ENCODE data around the gene KDM5A.
A peak's percentile ranks its signal among the peaks of the same experiment; 100 is the strongest.
"Not testable (repeated sequence)": the region's sequence is repeated elsewhere in the genome, so short reads cannot be mapped to it uniquely, and the experiment has no call there.

The KDM5A gene

DNA sequence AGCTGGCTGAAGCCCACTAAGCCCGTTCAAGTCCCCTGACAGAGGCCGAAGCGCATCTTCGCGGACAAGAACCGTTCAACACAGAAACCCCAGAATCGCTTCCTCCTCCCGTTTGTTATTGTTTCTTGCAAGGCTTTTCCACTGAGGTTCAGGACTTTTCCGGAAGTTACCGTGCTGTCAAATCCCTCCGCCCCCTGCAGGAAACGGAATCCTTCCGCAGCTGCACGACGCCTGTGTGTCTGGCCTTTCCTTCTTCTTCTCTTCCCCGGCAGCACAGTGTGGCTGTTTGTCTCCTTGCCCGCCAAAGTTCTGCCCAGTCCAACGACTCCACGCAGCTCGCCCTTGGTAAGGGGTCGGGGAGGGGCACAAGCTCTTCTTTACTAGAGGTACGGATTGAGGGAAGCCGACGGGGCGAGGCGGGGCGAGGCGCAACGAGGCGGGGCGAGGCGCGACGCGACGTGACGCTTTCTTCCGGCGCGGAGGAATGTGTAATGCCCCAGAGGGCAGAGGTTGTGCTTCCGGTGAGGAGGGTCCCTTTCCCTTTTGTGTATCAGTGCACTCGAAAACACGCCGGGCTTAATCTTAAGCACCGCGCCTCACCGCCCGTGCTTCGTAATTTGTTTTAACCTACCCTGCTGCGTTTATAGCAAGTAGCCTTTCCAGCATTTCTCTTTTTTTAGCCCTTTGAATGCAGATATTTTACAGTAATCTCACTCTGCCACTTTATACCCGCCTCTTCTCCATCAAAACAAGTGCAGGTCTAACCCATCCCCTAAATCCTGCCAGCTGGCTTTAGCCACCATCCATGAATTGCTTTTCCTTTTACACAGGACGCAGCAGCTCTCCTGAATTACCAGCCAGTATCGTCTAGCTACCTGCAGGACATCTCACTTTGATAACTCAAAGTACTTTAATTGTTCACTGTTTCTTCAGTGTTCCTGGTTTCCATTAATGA lies at the start of gene KDM5A:
Gene KDM5A (minus strand): TSS at position 179 of the 955 bp plus-strand sequence. CDS start 229 bp downstream, outside the sequence.
- peak; percentile 90 for DNase-seq (ENCODE audit: low spot score)

DNA sequence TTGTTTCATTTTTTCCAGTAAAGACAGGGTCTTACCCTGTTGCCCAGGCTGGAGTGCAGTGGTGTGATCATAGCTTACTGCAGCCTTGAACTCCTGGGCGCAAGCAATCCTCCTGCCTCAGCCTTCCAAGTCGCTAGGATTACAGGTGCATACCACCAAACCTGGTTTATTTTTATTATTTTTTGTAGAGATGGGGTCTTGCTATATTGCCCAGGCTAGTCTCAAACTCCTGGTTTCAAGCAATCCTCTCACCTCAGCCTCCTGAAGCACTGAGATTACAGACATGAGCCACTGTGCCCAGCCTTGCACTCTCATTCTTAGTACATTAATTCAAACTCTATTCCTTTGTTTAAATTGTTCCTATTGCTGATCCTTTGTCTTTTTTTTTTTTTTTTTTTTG lies 46.6 kb upstream of the KDM5A start:
- not testable (repeated sequence) for DNase-seq (ENCODE audit: low spot score)

DNA sequence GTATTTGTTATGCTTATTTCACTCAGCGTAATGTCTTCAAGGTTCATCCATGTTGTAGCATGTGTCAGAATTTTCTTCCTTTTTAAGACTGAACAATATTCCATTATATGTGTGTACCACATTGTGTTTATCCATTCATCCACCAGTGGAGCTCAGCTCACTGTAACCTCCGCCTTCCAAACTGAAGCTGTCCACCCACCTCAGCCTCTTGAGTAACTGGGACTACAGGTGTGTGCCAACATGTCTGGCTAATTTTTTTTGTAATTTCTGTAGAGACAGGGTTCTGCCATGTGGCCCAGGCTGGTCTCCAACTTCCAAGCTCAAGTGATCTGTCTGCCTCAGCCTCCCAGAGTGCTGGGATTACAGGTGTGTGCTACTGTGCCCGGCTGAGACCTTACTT lies 33.4 kb upstream of the KDM5A start:
- no peak for DNase-seq (ENCODE audit: low spot score)

DNA sequence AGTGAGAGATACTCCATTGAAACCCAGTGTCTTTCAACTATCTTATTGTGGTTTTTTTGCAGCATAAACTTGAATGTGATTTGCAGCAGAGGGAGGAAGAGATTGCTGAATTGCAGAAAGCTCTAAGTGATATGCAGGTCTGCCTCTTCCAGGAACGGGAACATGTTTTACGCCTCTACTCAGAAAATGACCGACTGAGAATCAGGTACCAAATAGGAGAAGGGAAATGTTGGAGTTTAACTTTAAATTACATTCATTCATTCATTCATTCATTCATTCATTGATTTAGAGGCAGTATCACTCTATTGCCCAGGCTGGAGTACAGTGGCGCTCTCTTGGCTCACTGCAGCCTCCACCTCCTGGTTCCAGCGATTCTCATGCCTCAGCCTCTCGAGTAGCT lies 29.3 kb upstream of the KDM5A start:
- no peak for DNase-seq (ENCODE audit: low spot score)

DNA sequence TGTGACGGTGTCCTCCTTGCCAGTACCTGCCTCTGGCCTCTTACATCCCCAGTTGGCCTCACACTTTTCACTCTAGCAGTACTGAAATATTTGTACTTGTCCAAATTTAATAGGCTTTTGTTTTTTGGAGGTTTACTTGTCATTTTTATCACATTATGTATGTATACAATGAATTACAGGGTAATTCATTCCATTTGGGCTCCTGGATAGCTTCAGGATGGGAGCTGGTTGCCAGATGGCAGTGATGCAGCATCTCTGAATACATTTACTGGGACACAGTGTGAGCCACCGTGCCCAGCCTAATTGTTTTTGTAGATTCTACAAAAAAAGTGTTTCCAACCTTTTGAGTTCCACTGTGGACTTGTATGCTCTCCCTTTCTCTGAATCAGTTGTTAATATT lies 25.7 kb upstream of the KDM5A start:
- no peak for DNase-seq (ENCODE audit: low spot score)

DNA sequence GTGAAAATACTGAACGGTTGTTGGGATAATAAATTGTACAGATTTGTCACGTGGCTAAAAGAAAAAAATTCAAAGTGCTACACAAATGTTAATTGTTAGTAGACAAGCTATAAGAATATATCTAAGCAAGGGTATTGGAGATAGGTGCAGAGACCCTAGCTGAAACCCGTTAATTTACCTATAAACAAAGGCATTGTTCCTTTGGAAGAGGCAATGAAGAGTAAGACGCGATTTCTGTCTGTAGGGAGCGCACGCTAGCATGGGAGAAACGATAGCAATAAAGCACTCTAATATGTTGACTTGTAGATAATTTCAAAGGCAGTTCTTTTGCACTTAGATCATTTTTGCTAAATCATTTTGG lies 12.9 kb upstream of the KDM5A start:
- no peak for DNase-seq (ENCODE audit: low spot score)

DNA sequence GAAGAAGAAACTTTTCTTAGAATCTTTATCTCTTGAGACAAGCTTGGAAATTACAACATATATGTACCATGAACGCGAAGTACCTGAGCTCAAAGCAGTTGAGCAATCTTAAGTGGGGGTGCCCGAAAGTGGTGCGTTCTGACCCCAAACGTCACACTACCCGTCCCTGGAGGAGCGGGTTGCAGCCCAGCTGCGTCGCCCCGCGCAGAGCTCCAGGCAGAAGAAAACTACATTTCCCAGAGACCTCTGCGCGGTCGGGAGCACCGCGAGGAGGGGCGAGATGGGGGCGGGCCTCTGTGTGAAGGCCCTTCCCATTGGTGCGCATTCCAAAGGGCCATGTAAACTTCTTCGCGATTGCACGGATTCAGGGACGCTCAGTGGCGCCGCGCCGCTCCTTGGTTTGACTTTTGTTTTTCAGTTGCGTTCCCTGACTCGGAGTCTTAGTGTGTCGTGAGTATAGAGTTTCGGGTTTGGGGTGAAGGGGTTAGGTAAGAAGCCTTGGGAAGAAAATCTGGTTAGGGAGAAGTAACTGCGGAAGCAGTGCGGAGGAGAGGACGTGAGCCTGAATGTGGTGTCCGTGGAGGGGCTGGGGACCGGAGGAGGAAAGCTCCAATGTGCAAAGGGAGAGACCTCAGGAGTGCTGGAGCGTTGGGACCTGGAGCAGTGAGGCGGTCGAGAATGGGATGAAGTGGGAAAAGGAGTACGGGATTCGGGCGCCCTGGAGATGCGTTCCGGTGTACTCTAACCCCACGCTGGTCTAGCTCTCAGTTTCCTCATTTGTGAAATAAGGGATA lies 12.3 kb upstream of the KDM5A start, which contains the start of gene CCDC77:
Gene CCDC77 (plus strand): TSS at position 410 of the 794 bp plus-strand sequence. CDS start 7,740 bp downstream, outside the sequence.
- DNase-seq (ENCODE audit: low spot score): peak; percentile 93

DNA sequence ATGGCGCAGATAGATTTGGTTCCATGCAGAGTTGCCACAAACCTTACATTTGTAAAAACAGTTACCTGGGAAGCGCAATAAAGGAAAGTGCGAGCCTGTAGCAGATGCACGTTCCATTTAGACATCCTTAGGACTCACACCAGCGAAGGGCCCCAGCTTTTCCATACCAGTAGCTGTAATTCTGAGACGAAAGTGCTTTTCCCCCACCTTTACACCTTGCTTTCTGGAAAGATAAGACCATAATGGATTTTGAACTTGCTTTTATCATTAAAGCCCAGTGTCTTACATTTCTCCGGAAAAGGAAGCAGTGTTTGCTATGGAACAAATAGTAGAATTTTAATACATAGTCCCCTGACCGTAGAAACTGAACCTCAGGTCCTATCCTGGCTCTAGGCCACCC lies 11.7 kb upstream of the KDM5A start:
- no peak for DNase-seq (ENCODE audit: low spot score)

DNA sequence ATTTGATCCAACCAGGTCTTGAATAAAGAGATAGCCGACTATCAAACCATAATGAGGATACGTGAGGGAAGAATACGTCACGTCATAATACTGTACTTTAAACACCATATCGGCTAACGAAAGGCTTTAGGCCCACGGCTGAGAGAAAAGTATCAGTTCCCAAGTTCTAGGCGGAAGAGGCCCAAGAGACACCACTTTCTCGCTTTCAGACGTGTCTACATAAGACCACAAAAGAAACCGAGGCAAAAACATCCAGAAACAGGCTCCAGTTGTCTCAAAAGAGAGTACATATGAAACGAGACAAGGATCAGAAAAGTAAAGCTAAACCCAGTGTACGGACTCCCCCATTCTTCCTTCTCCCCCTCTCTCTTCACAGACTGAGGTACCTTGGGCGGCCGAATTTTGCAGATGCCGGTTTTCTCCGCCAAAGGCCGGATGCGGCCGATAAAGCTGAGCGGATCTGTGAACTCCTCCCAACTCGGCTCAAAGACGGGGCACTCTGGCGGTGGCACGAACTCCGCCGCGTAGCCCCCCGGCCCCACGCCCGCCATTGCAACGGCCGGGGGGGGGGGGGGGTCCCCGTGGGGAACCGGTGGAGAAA lies 479 bp downstream of the KDM5A start:
- DNase-seq (ENCODE audit: low spot score): peak; percentile 37

DNA sequence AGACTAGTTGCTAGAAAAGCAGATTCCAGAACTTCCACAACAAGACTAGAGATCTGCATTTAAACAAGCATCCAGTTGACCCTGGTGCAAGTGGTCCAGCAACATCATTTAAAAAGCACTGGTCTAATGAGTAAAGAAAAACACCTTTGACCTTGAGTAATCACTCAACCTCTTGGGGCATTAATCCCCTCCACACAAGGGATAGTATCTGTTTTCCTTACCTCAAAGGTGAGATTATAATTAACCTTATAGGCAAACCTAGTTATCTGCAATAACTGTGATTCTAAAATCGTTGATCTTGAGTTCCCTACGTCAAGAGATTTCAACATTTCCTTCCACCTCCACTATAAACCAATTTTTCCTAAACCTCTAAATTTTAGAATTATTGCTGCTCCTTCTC lies 1.1 kb downstream of the KDM5A start:
- DNase-seq (ENCODE audit: low spot score): no peak

DNA sequence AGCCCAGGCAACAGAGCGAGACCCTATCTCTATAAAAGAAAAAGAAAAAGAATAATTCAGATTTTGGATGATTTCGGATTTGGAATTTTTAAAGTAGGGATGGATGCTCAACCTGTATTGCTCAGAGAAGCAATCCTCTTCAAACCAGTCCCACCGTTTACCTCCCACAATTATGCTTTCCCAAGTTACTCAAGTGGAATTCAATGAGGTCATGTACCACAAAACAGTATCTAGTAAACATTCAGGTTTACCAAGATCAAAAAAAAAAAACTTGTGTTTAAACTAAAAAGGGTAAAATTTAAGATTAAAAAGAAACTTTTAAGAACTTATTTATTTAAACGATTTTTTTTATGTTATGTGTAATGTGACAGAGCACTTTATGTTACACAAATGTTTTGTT lies 2.5 kb downstream of the KDM5A start:
- no peak for DNase-seq (ENCODE audit: low spot score)

DNA sequence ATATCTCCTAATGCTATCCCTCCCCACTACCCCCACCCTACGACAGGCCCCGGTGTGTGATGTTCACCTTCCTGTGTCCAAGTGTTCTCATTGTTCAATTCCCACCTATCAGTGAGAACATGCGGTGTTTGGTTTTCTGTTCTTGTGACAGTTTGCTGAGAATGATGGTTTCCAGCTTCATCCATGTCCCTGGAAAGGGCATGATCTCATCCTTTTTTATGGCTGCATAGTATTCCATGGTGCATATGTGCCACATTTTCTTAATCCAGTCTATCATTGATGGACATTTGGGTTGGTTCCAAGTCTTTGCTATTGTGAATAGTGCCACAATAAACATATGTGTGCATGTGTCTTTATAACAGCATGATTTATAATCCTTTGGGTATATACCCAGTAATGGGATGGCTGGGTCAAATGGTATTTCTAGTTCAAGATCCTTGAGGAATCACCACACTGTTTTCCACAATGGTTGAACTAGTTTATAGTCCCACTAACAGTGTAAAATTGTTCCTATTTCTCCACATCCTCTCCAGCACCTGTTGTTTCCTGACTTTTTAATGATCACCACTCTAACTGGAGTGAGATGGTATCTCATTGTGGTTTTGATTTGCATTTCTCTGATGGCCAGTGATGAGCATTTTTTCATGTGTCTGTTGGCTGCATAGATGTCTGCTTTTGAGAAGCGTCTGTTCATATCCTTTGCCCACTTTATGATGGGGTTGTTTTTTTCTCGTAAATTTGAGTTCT lies 18.2 kb downstream of the KDM5A start:
- DNase-seq (ENCODE audit: low spot score): not testable (repeated sequence)

DNA sequence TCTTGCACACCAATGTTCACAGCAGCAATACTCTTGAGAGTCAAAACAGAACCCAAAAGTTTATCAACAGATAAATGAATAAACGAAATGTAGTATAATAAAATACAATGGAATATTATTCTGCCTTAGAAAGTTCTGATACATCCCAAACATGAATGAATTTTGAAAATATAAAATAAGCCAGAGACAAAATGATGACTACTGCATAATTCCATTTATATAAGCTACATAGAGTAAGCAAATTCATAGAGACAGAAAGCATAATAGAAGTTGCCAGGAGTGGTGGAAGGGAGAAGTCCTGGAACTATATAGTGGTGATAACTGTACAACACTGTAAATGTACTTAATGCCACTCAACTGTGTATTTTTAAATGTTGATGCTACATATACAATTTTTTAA lies 21.1 kb downstream of the KDM5A start:
- no peak for DNase-seq (ENCODE audit: low spot score)

DNA sequence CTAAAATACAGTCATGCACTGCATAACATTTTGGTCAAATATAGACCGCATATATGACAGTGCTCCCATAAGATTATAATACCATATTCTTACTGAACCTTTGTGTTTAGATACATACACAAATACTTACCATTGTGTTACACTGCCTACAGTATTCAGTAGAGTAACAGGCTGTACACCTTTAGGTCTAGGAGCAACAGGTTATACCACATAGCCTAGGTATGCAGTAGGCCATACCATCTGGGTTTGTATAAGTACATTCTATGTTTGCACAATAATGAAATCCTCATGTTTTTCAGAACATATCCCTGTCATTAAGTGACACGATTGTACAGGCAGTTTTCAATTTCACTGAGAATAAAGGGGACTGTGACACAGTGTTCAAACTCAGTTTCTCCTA lies 22.3 kb downstream of the KDM5A start:
- DNase-seq (ENCODE audit: low spot score): no peak

DNA sequence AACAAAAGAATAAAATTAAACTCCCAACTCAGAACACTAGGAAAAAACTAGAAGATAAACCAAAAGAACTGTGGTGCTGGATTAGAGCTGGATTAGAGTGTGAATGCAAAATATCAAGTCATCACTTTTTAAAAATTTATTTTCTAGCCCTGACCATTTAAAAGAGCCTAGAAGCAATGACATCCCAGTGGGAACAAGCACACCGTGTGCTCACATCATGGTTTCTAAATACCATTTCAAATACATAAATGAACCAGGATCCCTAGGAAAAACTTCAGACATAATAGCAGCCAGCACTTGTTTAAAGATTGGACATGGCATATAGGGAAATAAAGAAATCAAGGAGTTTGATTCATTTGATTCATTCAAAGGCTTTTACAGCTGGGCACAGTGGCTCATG lies 30.0 kb downstream of the KDM5A start:
- no peak for DNase-seq (ENCODE audit: low spot score)

DNA sequence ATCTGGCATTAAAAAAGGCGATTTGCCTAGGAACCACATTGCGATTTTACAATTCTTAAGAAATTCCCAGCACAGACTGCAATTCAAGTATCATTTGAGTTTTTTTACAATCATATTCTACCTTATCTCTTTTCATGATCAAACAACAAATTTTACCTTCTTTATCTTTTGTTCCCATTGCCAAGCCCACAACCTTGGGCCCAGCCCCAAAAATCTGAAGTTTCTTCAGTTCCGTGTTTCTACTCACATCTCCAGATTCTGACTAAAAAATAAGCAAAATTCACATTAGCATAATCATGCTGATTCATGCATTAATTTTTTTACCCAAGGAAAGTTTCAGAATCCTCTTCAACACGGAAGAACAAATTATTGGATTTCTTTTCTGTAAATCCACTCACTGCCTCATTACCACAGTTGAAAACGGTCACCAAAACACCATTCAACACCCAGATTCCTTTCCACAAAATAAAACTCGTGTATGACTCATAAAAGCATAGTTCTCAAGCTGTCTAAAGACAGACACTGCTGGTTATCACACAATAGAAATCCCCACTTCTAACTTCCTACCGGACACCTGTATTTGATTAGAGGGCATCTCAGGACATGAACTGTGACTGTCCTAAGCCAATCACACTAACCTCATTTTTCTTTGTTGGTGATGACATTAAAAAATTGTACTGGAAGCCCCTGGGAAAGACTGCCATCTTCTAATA lies 32.7 kb downstream of the KDM5A start:
- DNase-seq (ENCODE audit: low spot score): no peak

DNA sequence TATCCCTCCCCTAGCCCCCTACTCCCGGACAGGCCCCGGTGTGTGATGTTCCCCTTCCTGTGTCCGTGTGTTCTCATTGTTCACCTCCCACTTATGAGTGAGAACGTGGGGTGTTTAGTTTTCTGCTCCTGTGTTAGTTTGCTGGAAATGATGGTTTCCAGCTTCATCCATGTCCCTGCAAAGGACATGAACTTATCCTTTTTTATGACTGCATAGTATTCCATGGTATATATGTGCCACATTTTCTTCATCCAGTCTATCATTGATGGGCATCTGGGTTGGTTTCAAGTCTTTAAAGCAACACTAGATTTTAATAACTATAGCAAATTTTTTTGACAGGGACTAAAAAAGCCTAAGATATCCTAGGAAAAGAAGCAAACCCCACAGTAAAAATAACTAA lies 37.9 kb downstream of the KDM5A start:
- not testable (repeated sequence) for DNase-seq (ENCODE audit: low spot score)

DNA sequence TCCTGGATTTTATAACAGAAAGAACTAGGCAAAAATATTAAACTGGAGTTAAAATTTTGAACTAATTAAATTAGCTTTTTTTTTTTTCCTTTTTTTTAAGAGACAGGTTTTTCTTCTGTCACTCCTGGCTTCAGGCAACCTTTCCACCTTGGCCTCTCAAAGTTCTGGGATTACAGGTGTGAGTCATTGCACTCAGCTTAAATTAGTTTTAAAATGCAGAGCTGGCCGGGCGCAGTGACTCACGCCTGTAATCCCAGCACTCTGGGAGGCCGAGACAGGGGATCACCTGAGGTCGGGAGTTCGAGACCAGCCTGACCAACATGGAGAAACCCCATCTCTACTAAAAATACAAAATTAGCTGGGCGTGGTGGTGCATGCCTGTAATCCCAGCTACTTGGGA lies 39.5 kb downstream of the KDM5A start:
- DNase-seq (ENCODE audit: low spot score): not testable (repeated sequence)

DNA sequence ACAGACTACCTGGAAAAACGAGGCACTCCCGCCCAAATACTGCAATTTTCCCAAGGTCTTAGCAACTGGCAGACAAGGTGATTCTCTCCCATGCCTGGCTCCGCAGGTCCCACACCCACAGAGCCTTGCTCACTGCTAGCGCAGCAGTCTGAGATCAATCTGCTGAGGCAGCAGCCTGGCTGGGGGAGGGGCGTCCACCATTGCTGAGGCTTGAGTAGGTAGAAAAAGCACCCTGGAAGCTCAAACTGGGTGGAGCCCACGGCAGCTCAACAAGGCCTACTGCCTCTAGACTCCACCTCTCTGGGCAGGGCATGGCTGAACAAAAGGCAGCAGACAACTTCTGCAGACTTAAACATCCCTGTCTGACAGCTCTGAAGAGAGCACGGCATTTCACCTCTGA lies 46.1 kb downstream of the KDM5A start:
- not testable (repeated sequence) for DNase-seq (ENCODE audit: low spot score)

DNA sequence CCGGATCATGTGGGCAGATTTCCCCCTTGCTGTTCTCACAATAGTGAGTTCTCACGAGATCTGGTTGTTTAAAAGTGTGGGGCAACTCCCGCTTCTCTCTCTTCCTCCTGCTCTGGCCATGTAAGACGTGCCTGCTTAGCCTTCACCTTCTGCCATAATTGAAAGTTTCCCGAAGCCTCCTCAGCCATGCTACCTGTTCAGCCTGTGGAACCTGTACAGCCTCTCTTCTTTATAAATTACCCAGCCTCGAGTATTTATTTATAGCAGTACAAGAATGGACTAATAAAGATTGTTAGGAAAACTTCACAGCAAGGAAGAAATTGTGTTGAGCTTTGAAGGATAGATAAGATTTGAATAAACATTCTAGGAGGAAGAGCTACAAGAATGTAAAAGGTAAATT lies 52.1 kb downstream of the KDM5A start:
- no peak for DNase-seq (ENCODE audit: low spot score)

DNA sequence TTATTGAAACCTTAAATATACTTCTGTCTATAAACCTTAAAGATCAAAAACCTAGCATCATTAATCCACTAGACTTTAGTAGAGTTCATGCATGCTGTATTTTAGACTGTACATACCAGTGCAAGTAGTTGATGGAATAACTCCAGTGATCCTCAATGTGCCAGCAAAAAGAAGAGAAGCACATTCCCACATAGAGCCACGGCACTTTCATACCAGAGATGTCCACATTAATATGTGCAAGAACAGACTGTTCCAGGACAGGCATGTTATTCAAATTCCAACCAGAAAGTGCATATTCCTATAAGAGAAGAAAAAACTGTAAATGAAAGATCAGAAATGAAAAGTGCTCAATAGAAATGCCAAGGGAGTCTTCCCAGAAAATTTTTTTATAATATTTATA lies 55.0 kb downstream of the KDM5A start:
- no peak for DNase-seq (ENCODE audit: low spot score)
